Stimulated activated CD8-positive, alpha-beta memory T cell treated with anti-CD3 and anti-CD28 coated beads, Interleukin-7, amount 100 ng/mL, for 4 hours (primary cell): ENCODE results near the gene SERTAD1.
"Not testable (repeated sequence)": the region's sequence is repeated elsewhere in the genome, so short reads cannot be mapped to it uniquely, and the experiment has no call there.

Experiments used
- DNase-seq, 2 donors: peaks; one replicate each; pipeline ENCODE4 v3.0.0-alpha.2; 2020; ENCODE audit warnings: low read depth in 2 of 2

The SERTAD1 gene, protein sequence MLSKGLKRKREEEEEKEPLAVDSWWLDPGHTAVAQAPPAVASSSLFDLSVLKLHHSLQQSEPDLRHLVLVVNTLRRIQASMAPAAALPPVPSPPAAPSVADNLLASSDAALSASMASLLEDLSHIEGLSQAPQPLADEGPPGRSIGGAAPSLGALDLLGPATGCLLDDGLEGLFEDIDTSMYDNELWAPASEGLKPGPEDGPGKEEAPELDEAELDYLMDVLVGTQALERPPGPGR

DNA sequence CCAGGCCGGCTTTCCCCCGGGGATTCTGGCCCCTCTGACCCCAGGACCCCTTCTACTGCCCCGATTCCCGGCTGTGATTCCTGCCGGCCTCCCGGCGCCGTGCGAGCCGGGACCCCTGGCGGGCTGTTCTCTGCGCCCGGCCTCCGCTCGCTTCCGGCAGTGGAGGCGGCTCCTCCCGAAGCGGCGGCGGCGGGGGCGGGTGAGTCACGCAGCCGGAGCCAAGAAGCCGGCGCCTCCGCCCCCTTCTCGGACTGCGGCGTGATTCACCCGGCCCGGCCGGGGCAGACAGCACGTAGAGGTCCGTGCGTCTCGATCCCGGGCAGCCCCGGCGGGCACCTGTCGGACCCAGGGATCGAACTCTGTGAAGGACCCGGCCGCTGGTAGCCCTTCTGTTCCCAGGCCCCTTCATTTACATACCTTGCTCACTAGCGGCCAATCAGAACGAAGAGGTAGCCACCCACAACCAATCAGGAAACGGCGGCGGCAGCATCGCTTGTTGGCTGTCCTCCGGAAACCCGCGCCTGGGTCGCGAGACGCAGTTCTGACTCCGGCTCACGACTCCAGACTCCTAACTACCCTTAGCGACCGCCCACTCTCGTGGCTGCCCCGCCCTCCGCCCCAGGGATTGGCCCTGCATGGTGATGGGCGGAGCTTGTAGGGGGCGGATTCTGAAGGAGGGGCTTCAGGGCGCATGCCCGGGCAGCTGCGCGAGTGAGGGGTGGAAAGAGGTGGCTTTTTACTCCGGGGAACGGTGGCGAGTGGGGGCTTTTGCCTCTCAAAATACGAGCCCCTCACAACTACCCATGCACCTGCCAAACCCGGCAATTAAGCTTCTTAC lies at the start of gene SERTAD1:
SERTAD1 (minus strand) TSS at position 543 of the 838 bp plus-strand sequence. CDS start 2,446 bp downstream, outside the sequence.
- DNase-seq = peak; percentile 100

DNA sequence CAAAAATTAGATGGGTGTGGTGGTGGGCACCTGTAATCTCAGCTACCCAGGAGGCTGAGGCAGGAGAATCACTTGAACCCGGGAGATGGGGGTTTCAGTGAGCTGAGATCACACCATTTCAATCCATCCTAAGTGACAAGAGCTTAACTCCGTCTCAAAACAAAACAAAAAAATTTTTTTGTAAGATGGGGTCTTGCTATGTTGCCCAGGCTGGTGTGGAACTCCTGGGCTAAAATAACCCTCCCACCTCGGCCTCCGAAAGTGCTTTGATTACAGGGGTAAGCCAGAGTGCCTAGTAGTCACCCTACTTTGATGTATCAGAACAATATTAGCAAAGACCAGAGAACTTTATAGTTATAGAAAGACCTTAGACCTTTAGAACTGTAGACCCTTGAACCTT lies 48.9 kb upstream of the SERTAD1 start:
- DNase-seq = no peak

DNA sequence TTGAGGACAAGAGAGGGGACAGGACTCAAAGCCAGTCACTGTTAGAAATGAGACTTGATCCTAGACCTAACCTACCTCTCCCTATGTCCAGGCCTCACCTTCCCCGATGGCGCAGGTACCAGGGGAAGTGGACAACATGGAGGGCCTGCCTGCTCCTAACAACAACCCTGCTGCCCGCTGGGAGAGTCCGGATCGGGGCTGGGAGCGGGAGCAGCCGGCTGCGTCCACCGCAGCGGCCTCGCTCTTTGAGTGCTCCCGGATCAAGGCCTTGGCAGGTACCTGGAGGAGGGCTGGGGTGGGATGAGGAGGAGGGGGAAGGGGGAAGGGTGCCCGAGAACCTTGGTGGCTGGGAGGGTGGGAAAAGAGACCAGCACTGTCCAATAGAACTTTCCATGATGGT lies 46.7 kb upstream of the SERTAD1 start:
- no peak for DNase-seq

DNA sequence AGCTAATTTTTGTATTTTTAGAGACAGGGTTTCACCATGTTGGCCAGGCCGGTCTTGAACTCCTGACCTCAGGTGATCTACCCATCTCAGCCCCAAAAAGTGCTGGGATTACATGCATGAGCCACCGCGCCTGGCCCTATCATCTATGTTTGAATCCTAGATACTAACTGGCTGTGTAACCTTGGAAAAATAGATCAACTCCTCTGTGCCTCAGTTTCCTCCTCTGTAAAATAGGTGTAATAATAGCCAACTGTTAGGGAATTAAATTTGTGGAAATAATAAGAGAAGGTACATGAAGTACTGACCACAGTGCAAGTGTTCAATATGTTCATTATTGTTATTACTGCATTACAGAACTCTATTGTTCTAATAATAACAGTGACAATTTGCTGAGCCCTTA lies 45.3 kb upstream of the SERTAD1 start:
- DNase-seq = no peak

DNA sequence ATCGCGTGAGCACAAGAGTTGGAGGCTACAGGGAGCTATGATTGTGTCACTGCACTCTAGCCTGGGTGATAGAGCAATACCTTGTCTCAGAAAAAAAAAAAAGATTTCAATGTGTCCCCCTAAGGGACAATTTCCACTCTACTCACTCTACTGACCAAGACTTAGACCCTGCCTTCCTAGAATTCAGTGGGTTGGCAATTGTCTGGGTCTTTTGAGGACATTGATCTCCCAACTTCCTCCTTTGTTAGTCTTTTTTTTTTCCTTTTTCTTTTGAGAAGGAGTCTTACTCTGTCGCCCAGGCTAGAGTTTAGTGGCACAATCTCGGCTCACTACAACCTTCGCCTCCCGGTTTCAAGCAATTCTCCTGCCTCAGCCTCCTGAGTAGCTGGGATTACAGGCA lies 43.2 kb upstream of the SERTAD1 start:
- DNase-seq = no peak

DNA sequence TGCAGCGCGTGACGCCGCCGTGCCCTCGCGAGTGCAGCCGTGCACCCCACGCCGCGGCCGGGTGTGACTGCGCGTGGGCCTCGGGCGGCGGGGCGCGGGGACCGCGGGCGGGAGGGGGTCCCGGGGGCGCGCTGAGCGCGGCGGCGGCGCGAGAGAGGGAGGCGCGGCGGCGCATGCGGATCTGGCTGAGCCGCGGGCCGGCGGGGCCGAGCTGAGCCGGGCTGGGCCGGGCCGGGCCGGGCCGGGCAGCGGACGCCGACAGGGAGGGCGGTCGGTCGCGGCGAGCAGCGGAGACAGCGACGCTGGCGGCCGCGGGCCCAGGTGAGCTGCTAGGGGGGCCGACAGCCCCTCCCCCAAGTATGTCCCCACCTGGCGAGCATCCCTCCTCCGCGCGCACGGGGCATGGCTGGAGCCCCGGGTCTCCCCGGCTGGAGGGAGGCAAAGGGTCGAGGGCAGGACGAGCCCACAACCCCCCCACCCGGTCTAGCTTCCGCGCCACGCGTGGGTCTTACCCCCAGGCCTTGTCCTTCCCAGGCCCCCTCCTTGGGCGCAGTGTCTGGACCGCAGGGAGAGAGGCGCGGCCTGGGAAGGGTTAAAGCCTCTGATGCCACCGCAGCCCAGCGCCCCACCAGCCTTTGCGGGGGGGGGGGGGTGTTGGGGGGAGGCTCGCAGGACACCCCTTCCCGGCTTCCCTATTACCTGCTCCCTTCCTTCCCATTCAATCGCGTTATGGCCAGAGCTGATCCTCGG lies 41.4 kb upstream of the SERTAD1 start, which contains the start of gene SPTBN4:
SPTBN4 (plus strand) TSS at position 17 of the 750 bp plus-strand sequence. CDS start 5,621 bp downstream, outside the sequence.
- no peak for DNase-seq

DNA sequence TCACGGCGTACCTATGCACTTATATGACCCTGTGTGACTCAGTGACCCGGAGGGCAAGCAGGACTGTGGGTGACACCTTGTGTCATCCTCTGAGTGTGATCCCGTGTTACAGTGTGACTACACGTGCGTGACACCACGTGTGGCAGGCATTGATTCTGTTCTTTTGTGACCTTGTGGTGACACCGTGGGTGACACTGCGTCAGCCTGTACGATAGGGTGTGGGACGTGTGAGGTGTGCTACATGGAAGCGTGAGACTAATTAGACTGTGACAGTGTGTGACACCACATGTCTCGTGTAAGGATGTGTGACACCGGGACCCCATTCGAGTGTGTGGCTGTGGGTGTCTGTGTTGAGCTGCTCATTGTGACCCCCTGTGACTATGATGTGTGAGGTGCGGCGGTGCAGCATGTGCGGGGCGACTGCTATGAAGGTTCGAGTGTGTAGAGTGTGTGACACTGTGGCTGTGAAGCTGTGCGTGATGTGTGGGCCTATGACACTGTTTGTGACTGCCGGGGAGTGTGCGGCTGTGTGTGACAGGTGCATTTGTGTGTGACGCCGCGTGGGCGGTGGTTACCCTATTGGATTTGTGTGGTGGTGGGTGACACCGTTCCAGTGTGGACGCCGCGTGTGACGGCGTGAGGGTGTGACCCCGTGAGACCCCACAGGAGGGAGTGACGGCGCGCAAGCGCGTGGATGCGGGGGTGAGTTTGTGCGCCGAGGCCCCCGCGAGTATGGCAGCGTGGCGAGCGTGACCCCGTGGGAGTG lies 40.6 kb upstream of the SERTAD1 start:
- peak; percentile 75 to 89 for DNase-seq

DNA sequence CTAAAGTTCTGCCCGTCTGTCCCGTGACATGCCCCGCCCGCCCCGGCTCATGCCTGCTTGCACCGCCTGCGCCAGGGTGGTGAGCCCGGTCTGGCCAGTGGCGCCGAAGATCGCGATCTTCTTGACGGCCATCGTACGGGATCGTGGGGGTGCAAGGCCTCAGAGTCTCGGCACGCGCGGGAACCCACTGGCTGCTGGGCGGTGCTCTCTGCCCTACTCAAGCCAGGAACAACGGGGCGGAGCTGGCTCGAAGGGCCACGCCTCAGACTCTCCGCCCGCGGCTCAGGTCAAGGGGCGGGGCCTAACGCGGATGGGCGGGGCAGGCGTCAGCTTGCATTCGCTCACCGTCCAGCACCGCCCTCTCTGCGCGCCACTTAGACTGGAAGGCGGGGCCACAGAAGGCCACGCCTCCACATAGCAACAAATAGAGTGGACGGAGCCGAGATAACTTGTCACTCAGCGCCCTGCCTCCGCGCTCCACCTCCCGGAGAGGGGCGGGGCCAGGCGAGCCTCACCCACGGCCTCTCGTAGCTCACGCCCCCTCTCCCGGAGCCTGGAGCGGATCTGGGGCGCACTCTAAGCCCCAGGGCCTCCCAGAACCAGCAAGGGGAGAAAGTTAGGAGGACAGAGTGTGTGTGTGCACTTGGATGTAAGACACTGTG lies 39.9 kb upstream of the SERTAD1 start, which contains the start of gene BLVRB:
BLVRB (minus strand) TSS at position 189 of the 662 bp plus-strand sequence; CDS start at position 132, 57 bp downstream.
- peak; percentile 97 to 98 for DNase-seq

DNA sequence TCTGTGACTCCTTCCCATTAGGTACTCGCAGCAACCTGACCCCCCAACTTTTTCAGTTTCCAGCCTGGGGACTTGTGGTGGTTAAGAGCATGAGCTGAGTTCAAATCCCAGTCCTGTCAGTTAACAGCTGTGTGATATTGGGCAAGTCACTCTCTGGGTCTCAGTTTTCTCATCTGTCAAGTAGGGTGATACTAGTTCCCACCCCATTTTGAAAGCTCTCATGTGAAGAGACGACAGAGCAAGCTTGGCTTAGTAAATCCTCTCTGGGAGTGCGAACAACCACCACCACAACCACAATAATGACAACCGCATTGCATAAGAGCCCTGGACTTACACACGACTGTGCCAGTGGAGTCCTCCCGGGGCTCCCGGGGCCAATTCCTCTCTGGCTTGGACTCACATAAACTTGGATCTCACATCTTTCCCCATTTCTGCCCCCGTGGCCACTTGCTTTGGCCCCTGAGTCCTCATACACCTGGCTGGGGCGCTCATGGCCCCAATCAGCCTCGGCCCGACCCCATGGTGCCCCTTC lies 39.3 kb upstream of the SERTAD1 start:
- DNase-seq = peak in 1 of 2 donors; percentile 3

DNA sequence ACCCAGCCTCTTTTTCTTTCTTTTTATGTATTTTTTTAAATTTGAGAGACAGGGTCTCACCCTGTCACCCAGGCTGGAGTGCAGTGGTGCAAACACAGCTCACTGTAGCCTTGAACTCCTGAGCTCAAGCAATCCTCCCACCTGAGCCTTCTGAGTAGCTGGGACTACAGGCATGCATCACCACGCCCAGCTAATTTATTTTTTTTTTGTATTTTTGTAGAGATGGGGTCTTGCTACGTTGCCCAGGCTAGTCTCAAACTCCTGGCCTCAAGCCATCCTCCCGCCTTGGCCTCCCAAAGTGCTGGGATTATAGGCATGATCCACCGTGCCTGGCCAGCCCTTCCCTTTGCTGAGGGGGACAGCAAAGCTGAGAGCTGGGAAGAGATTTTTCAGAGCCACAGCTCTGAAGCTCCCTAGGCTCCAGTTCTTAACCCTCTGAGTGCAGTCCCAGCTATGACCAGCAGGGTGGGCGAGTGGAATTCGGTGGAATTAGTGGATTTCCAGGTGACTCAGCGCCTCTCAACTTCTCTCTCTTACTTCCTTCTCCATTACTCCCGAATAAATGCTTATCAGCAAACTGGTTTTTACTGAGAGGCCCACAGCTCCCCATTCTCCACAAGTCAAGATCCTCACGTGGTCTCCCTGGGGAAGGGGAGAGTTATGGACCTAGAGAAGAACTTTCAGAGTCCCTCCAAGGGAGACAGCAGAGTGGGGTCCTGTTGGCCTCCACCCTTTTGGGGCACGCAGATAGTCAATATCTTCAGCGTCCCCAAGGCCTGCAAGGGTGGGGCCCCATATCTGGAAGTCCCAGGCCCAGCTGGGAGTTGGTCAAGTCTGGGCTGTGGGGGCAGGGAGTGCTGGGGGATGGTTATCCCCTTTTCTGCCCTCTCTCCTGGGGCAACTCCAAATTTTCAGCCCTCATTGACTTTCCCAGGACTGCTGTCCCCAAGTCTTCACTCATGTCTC lies 38.5 kb upstream of the SERTAD1 start:
- peak; percentile 44 to 50 for DNase-seq

DNA sequence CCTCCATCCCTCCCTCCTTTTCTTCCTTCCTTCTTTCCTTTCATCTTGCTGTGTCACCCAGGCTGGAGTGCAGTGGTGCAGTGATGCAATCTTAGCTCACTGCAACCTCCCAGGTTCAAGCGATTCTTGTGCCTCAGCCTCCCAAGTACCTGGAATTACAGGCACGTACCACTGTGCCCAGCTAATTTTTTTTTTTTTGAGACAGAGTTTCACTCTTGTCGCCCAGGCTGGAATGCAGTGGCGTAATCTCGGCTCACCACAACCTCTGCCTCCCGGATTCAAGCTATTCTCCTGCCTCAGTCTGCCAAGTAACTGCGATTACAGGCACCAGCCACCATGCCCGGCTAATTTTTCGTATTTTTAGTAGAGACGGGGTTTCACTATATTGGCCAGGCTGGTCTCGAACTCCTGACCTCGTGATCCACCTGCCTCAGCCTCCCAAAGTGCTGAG lies 37.8 kb upstream of the SERTAD1 start:
- not testable (repeated sequence) for DNase-seq

DNA sequence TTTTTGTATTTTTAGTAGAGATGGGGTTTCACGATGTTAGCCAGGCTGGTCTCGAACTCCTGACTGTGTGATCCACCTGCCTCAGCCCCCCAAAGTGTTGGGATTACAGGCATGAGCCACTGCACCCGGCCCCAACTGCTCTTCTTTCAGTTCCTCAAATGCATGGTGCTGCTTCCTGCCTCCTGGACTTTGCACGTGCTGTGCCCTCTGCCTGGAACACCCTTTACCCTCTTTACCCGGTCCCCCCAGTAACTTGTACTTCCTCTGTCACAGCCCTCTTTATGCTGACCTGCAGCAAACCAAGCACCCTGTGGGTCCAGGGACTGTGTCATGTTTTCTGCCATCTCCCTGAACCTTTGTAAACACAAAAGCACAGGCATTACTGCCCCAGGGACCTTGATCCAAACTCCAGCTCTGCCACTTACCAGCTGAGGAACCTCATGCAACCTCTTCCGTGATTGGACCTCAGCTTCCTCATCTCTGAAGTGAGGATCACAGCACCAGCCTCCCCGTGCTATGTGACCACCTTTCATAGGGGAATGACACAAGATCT lies 36.0 kb upstream of the SERTAD1 start:
- no peak for DNase-seq

DNA sequence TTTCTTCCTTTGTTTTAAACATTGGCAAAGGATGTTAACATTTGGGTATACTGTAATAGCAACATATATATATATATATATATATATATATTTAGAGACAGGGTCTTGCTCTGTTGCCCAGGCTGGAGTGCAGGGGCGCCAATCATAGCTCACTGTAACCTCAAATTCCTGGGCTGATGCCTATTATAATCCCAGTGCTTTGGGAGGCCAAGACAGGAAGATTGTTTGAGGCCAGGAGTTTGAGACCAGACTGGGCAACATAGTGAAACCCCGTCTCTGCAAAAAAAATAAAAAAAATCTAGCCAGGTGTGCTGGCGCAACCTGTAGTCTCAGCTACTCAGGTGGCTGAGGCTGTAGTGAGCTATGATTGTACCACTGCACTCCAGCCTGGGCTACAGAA lies 34.4 kb upstream of the SERTAD1 start:
- no peak for DNase-seq

DNA sequence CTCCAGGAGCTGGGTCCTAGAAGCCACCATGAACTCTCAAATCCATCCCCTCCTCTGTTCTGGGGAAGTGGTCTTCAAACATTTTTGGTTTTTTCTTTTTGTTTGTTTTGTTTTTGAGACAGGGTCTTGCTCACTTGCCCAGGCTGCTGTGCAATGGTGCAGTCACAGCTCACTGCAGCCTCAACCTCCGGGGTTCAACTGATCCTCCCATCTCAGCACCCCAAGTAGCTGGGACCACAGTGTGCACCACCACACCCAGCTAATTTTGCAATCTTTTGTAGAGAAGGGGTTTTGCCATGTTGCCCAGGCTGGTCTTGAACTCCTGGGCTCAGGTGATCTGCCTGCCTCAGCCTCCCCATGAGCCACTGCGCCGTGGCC lies 32.8 kb upstream of the SERTAD1 start:
- no peak for DNase-seq

DNA sequence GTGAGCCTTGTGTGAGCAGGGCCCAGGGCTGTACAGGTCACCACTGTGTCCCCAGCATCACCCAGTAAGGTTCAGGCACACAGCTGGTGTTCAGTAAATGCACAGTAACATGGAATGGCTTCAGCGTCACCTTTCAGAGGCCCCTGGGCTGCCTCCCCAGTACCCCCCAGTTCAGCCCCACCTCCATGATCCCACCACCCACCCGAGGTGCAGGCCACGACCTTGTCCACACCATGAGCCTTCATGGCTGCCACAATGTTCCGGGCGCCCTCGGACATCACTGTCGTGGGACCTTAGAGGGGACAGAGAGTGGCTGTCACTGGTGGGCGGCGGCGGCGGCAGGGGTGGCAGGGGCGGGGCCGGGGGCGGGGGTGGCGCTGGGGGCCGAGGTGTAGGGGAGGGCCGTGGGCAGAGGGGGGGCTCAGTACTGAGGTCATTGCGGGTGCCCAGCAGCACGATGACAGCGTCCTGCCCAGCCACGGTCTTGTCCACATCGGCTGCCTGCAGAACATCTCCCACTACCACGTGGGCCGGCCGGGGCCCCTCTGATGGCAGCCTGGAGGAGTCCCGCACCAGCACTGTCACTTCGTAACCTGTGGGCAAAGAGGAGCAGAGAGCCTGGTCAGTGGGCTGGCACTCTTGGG lies 32.3 kb upstream of the SERTAD1 start:
- DNase-seq = no peak

DNA sequence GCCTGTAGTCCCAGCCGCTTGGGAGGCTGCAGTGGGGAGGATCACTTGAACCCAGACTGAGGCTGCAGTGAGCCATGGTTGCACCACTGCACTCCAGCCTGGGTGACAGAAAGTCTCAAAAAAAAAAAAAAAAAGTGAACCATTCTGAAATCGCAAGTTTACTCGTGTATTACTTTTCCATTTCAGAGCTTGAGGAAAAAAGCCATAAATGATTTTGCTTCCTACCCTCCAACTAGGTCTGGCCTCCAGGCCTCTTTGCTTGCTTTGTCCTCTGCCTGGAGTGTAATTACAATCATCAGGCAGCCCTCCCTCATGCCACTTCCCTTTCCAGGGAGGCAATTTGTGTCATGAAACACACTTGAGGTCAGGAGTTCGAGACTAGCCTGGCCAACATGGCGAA lies 31.3 kb upstream of the SERTAD1 start:
- no peak for DNase-seq

DNA sequence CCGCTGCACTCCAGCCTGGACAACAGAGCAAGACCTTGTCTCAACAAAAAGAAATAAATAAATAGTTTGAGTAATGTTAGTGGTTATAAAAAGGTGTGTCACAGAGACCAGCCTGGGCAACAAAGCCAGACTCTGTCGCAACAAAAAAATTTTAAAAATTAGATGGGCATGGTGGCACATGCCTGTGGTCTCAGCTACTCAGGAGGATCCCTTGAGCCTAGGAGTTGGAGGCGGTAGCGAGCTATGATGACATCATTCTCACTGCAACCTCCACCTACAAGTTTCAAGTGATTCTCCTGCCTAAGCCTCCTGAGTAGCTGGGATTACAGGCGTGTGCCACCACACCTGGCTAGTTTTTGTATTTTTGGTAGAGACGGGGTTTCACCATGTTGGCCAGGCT lies 28.2 kb upstream of the SERTAD1 start:
- not testable (repeated sequence) for DNase-seq

DNA sequence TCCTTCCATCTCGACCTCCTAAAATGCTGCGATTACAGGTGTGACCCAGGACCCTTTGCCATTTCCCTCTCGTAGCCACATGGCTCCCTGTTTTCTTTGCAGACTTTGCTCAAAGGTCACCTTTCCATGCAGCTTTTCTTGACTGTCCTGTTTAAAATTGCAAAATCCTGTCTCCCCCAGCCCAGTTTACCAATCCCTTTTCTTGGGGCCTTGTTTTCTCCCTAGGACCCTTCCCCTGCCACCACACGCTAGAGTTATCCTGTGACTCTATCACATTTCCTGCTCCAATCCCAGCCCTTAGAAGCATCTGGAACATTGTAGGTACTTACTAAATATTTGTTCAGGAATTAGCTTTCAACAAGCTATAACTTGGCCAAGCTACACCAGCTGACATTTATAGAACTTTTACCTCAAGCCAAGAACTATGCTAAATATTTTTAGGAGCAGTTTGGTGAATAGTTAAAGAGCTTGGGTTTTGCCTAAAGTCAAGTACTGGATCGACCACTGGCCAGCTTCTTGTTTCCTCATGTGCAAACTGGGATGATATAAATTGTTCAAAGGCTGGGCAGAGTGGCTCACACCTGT lies 27.5 kb upstream of the SERTAD1 start:
- no peak for DNase-seq
